A549 (cell line): ENCODE measurements around the gene CX3CR1. TPM values are rescaled to one million over a fixed set of nuclear protein-coding genes. Genes with fewer than 3 reads are reported as not detected.

Experiments
- ATAC-seq, 2 experiments: fragments of 200-7000 bp in 1 of 2; fragments of >200 bp in 1 of 2; cut with Nextera tagmentation in 1 of 2; cut with Tn5 transposase in 1 of 2; 3 replicates each; pipeline versions ENCODE4 v1.8.0 to v1.9.1; 2018 to 2020; ENCODE audit warnings: mild to moderate bottlenecking in 1 of 2, moderate library complexity in 1 of 2
- CTCF ChIA-PET: fragments of 300-600 bp; sonication (Branson Sonifier 250); formaldehyde crosslinking; extraction: SDS; loops from one replicate; lab custom pipeline; 2021; ENCODE audit warnings: antibody characterized with exemption, inconsistent platforms; lab: Yijun Ruan, JAX
- POLR2A ChIA-PET: fragments of 350-600 bp; formaldehyde crosslinking; extraction: SDS; loops from one replicate; lab custom pipeline; 2021; ENCODE audit warnings: antibody characterized with exemption, inconsistent platforms; lab: Yijun Ruan, JAX
- DNase-seq, 2 experiments: peaks; one replicate each; pipeline versions ENCODE4 v3.0.0 to v3.0.0-alpha.2; 2011 to 2016; ENCODE audit warnings: low read depth in 1 of 2, low spot score in 1 of 2
- FAIRE-seq: peaks from 2 replicates; lab custom pipeline; 2011; peaks lifted over from hg19 to GRCh38; lab: Jason Lieb, UNC
- H3K27ac ChIP-seq, 2 experiments: fragments of >200 bp; sonication (Bioruptor Twin); formaldehyde crosslinking; 3 replicates each; pipeline ENCODE4 v1.5.1; 2016 to 2017
- H3K4me1 ChIP-seq: fragments of >200 bp; sonication (Bioruptor Twin); formaldehyde crosslinking; 3 replicates; pipeline ENCODE4 v1.6.1; 2016
- H3K4me2 ChIP-seq: fragments of >200 bp; sonication (Bioruptor Twin); formaldehyde crosslinking; 3 replicates; pipeline ENCODE4 v1.6.1; 2016
- H3K4me3 ChIP-seq: fragments of >200 bp; sonication (Bioruptor Twin); formaldehyde crosslinking; 3 replicates; pipeline ENCODE4 v1.5.1; 2016
- H3K9me3 ChIP-seq: fragments of >200 bp; sonication (Bioruptor Twin); formaldehyde crosslinking; 3 replicates; pipeline ENCODE4 v1.6.1; 2016
- BHLHE40 ChIP-seq: IDR thresholded peaks from 2 replicates; pipeline ENCODE4 v1.6.1; 2012; ENCODE audit warnings: low read depth, low read length, inconsistent platforms
- CBX2 ChIP-seq: fragments of 200-600 bp; sonication (generic); IDR thresholded peaks from 2 replicates; pipeline ENCODE4 v1.6.1; 2016; ENCODE audit warnings: low read depth, mild to moderate bottlenecking, borderline replicate concordance
- CEBPB ChIP-seq, 2 experiments: fragments of >200 bp in 1 of 2; sonication (Bioruptor Twin) in 1 of 2; formaldehyde crosslinking in 1 of 2; IDR thresholded peaks; 2 replicates each; pipeline ENCODE4 v1.6.1; 2012 to 2016
- CHD2 ChIP-seq: fragments of 150-350 bp; IDR thresholded peaks from 2 replicates; pipeline ENCODE4 v1.6.1; 2014; ENCODE audit warnings: low read length; ENCODE audit not compliant: partially characterized antibody
- CHD4 ChIP-seq: fragments of 200-600 bp; sonication (generic); IDR thresholded peaks from 2 replicates; pipeline ENCODE4 v1.6.1; 2016; ENCODE audit warnings: antibody characterized with exemption, mild to moderate bottlenecking, borderline replicate concordance
- EHF ChIP-seq: fragments of 250-450 bp; sonication (Bioruptor Pico); IDR thresholded peaks from 2 replicates; pipeline ENCODE4 v1.5.0; 2020; ENCODE audit warnings: mild to moderate bottlenecking
- ESRRA ChIP-seq: fragments of 150-350 bp; IDR thresholded peaks from 2 replicates; pipeline ENCODE4 v1.6.1; 2014; ENCODE audit warnings: mild to moderate bottlenecking, low read length, borderline replicate concordance
- HEYL ChIP-seq: fragments of 250-450 bp; sonication (Bioruptor Pico); IDR thresholded peaks from 2 replicates; pipeline ENCODE4 v1.8.0; 2021; ENCODE audit warnings: mild to moderate bottlenecking, moderate library complexity
- HOXA7 ChIP-seq: fragments of 250-450 bp; sonication (Bioruptor Pico); IDR thresholded peaks from 2 replicates; pipeline ENCODE4 v1.5.0; 2020; ENCODE audit warnings: mild to moderate bottlenecking, moderate library complexity
- HOXB5 ChIP-seq: fragments of 250-450 bp; sonication (Bioruptor Pico); IDR thresholded peaks from 2 replicates; pipeline ENCODE4 v1.5.0; 2020; ENCODE audit warnings: mild to moderate bottlenecking, moderate library complexity
- JUNB ChIP-seq: fragments of >200 bp; sonication (Bioruptor Twin); formaldehyde crosslinking; IDR thresholded peaks from 2 replicates; pipeline ENCODE4 v1.6.1; 2016
- KDM5A ChIP-seq: fragments of 200-600 bp; sonication (generic); IDR thresholded peaks from 2 replicates; pipeline ENCODE4 v1.6.1; 2016; ENCODE audit warnings: antibody characterized with exemption, mild to moderate bottlenecking
- MAZ ChIP-seq: fragments of 150-350 bp; IDR thresholded peaks from 2 replicates; pipeline ENCODE4 v1.6.1; 2014; ENCODE audit warnings: antibody characterized with exemption, low read depth, low read length, borderline replicate concordance
- MYC ChIP-seq: IDR thresholded peaks from 2 replicates; pipeline ENCODE4 v1.6.1; 2012; ENCODE audit warnings: mild to moderate bottlenecking, inconsistent platforms, low read length, improper control_type of control experiment, borderline replicate concordance
- NFE2L2 ChIP-seq: fragments of 150-350 bp; conservative IDR thresholded peaks from 2 replicates; pipeline ENCODE4 v1.6.1; 2014; ENCODE audit warnings: low read length
- NPAS2 ChIP-seq: fragments of 250-450 bp; sonication (Bioruptor Pico); IDR thresholded peaks from 2 replicates; pipeline ENCODE4 v1.8.0; 2022; ENCODE audit warnings: mild to moderate bottlenecking, moderate library complexity, borderline replicate concordance
- NR3C1 ChIP-seq: fragments of >200 bp; sonication (Bioruptor Twin); formaldehyde crosslinking; IDR thresholded peaks from 3 replicates; pipeline ENCODE4 v1.6.1; 2017
- PHF8 ChIP-seq: fragments of 200-600 bp; sonication (generic); IDR thresholded peaks from 2 replicates; pipeline ENCODE4 v1.6.1; 2016; ENCODE audit warnings: low read depth, mild to moderate bottlenecking, antibody characterized with exemption, moderate library complexity, borderline replicate concordance
- POLR2A ChIP-seq: IDR thresholded peaks from 2 replicates; pipeline ENCODE4 v1.6.1; 2012; ENCODE audit warnings: mild to moderate bottlenecking, low read length
- POLR2AphosphoS2 ChIP-seq: conservative IDR thresholded peaks from 2 replicates; pipeline ENCODE4 v1.6.1; 2012; ENCODE audit warnings: low read length, improper control_type of control experiment, inconsistent platforms
- RFX5 ChIP-seq: fragments of 450-650 bp; IDR thresholded peaks from 2 replicates; pipeline ENCODE4 v1.7.1; 2014; ENCODE audit warnings: antibody characterized with exemption, mild to moderate bottlenecking, moderate library complexity
- RNF2 ChIP-seq: fragments of 200-600 bp; sonication (generic); IDR thresholded peaks from 2 replicates; pipeline ENCODE4 v1.6.1; 2016; ENCODE audit warnings: low read depth, mild to moderate bottlenecking, antibody characterized with exemption, moderate library complexity, borderline replicate concordance
- SREBF2 ChIP-seq: fragments of 450-650 bp; IDR thresholded peaks from 2 replicates; pipeline ENCODE4 v1.6.1; 2014; ENCODE audit warnings: mild to moderate bottlenecking, moderate library complexity
- ZC3H11A ChIP-seq: fragments of 450-650 bp; IDR thresholded peaks from 2 replicates; pipeline ENCODE4 v1.6.1; 2014; ENCODE audit warnings: antibody characterized with exemption, mild to moderate bottlenecking
- ZNF302 ChIP-seq: fragments of 250-450 bp; sonication (Bioruptor Pico); IDR thresholded peaks from 2 replicates; pipeline ENCODE4 v1.9.0; 2021; ENCODE audit warnings: inconsistent platforms, mild to moderate bottlenecking, moderate library complexity
- WGBS: methylation state at CpG from one replicate; pipeline ENCODE4 v1.1.6; 2017; ENCODE audit errors: missing lambda C conversion rate; 5-methylcytosine and 5-hydroxymethylcytosine counted together
- polyA plus RNA-seq, 4 experiments: library from polyadenylated mRNA; depleted of rRNA in 3 of 4; stranded (reverse); fragments of >200 nt; fragmentation: RNase III in 1 of 4; extraction: RNeasy Plus Mini Kit Qiagen cat#74134 plus additional on column Dnase treatment in 1 of 4; gene quantifications; 2 replicates in 3 of 4; 3 replicates in 1 of 4; pipeline ENCODE4 v1.2.3, GENCODE V29; 2011 to 2017
- TF ChIP-seq, protein P1 (sequence below): fragments of >200 bp; sonication (Bioruptor Twin); formaldehyde crosslinking; IDR thresholded peaks from 2 replicates; pipeline ENCODE4 v1.6.1; 2016
- TF ChIP-seq, protein P2 (sequence below): fragments of 250-450 bp; sonication (Bioruptor Pico); IDR thresholded peaks from 2 replicates; pipeline ENCODE4 v1.5.0; 2021; ENCODE audit warnings: mild to moderate bottlenecking, moderate library complexity, borderline replicate concordance
- TF ChIP-seq, protein P3 (sequence below): IDR thresholded peaks from 2 replicates; pipeline ENCODE4 v1.6.1; 2012

CX3CR1 gene
- polyA plus RNA-seq, 2 of the 4 experiments (the other 2 are of a cell fraction): 0.06 to 0.14 TPM

DNA sequence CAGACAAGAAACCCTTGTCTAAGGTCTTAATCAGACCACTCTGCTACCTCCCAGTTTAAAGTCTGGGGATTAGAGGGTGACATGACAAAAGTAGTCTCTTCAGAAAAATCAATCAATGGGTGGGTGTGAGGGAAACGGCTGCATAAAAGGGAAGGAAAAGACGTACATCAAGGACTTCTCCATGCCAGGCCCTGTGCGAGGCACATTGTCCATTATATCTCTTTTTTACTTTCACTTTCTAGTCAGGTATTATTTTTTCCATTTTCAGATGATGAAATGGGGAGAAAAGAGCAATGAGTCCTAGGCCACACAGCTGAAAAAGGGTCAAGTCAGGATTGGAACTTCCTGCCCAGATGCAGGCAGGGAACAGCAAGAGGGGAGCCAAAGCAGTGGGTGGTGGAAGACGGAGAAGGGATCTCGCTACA is 4.6 kb upstream of the CX3CR1 start:
- no peaks in the 10 kb centered on the region for H3K9me3 ChIP-seq
- CTCF ChIA-PET: interaction anchor here (5.3 to 21.3 kb wide), 2 partner anchors 95 to 158 kb away, joined by 34 to 459 read pairs; partner anchors contain the start of gene XIRP1

DNA sequence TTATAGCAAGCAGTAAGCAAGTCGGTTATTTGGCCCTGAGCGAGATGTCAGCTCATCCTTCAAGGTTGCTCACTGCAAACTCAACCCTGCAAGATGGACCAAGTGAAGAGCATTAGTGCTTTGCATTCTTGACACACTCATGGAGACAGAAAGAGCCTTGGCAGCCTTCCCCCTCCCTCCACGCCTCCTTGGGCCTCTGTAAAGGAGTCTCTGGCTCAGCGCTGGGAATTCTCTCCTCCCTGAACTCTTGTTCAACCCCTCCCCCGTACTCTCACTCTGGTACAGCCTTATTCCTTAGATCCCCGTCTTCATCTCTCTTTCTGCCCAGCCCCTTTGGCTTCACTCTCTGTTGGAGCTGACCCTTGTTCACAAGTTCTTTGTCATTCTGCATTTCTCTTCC is 2.2 kb upstream of the CX3CR1 start:
- POLR2A ChIA-PET: no interaction called here
- no peaks in the 10 kb centered on the region; the same call in 2 of the 3 replicates for H3K4me1 ChIP-seq
- H3K4me2 ChIP-seq: no peak overlapping the region
- H3K27ac ChIP-seq: no peak overlapping the region
- ATAC-seq (no peak), FAIRE-seq (no peak), DNase-seq (no peak)
- 61% methylated on average over 6 of the region's 6 CpGs for WGBS
- no peaks in the 10 kb centered on the region for H3K9me3 ChIP-seq
- no peak overlapping the region for H3K4me3 ChIP-seq
- CTCF ChIA-PET: interaction anchor here (2.0 to 21.3 kb wide), 4 partner anchors 10 to 156 kb away, joined by 6 to 459 read pairs (median 36); partner anchors contain the start of gene XIRP1
- TF ChIP-seq JUNB (no peak), CBX2 (no peak), HOXA7 (no peak), CEBPB (IDR thresholded peaks at IDR 0.05) (no peak), MYC (no peak), SREBF2 (no peak), HOXB5 (CRISPR knock-in tag) (no peak), BHLHE40 (no peak), ZNF302 (no peak), ESRRA (no peak), RNF2 (no peak), PHF8 (no peak), CHD2 (no peak), HEYL (CRISPR knock-in tag) (no peak)
- TF ChIP-seq, protein P1, sequence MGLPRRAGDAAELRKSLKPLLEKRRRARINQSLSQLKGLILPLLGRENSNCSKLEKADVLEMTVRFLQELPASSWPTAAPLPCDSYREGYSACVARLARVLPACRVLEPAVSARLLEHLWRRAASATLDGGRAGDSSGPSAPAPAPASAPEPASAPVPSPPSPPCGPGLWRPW: no peak
- TF ChIP-seq, protein P2, sequence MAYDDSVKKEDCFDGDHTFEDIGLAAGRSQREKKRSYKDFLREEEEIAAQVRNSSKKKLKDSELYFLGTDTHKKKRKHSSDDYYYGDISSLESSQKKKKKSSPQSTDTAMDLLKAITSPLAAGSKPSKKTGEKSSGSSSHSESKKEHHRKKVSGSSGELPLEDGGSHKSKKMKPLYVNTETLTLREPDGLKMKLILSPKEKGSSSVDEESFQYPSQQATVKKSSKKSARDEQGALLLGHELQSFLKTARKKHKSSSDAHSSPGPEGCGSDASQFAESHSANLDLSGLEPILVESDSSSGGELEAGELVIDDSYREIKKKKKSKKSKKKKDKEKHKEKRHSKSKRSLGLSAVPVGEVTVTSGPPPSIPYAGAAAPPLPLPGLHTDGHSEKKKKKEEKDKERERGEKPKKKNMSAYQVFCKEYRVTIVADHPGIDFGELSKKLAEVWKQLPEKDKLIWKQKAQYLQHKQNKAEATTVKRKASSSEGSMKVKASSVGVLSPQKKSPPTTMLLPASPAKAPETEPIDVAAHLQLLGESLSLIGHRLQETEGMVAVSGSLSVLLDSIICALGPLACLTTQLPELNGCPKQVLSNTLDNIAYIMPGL (CRISPR knock-in tag): no peak

More for the DNA sequence above, 4.6 kb upstream of the CX3CR1 start:
- ATAC-seq: no peak
- TF ChIP-seq ZC3H11A (no peak), MAZ (no peak), CHD4 (no peak), RFX5 (no peak), POLR2A (no peak), KDM5A (no peak), NPAS2 (CRISPR knock-in tag) (no peak), HEYL (CRISPR knock-in tag) (no peak), NFE2L2 (no peak), EHF (CRISPR knock-in tag) (no peak), NR3C1 (no peak), PHF8 (no peak), BHLHE40 (no peak), POLR2AphosphoS2 (no peak)
- TF ChIP-seq, protein P2 (CRISPR knock-in tag): no peak
- TF ChIP-seq, protein P3, sequence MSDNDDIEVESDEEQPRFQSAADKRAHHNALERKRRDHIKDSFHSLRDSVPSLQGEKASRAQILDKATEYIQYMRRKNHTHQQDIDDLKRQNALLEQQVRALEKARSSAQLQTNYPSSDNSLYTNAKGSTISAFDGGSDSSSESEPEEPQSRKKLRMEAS: no peak
- TF ChIP-seq, all 56 proteins: peak for 0
- H3K27ac ChIP-seq: no peak overlapping the region
- no peaks in the 10 kb centered on the region; the same call in 2 of the 3 replicates for H3K4me1 ChIP-seq
- DNase-seq: no peak
- H3K4me3 ChIP-seq: no peak overlapping the region
- WGBS: 88% methylated on average over 5 of the region's 5 CpGs
- FAIRE-seq: no peak
- H3K4me2 ChIP-seq: no peak overlapping the region
- POLR2A ChIA-PET: no interaction called here
